Measurements from ENCODE around the gene GXYLT1.
"Not testable (repeated sequence)": the region's sequence is repeated elsewhere in the genome, so short reads cannot be mapped to it uniquely, and the experiment has no call there.

The GXYLT1 gene

DNA sequence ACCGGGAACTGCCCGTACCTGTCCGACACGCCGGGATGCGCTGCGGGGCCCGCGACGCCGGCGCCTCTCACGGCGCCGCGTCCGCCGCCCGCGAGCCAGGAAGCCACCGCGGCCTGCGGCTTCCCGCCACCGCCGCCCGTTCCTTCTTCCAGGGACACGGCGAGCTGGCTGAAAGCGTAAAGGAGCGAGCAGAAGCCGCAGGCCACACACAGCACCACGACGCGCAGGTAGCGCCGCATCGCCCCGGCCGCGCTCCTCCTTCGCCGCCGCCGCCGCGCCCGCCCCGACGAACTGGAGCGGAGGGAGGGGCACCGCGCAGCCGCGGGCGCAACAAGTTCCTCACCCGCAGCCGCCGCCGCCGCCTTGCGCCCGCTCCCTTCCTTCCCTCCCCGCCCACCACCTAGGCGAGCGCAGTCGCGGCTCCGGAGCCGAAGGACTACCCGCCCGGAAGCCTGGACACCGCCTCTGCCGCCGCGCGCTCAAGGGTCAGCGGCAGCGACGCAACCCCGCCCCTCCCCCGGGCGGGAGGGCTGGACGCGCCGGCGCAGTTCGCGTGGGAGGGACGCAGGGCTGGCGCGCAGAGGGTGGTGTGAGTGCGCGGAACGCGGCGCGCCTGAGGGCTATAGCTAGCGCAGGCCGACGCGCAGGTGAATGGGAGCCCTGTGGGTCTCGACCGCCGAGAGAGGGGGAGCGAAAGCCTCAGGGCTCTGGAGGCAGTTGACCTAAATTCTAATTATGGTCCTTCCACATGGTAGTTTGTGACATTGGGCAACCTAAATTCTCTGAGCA is at the start of gene GXYLT1:
GXYLT1 (minus strand) TSS at position 467 of the 789 bp plus-strand sequence; CDS start at position 239, 228 bp downstream.
- peak within 1 kb of the TSS; percentile 84 for H3K9ac ChIP-seq (ENCODE audit: low read depth, low read length)
- no peaks in the 10 kb centered on the region for H3K36me3 ChIP-seq (ENCODE audit: insufficient read depth, low read length)
- no peaks in the 10 kb centered on the region for H3K9me3 ChIP-seq (ENCODE audit: control insufficient read depth, insufficient read depth, low read length)
- peaks cover 8% of the 10 kb centered on the region for H3K4me1 ChIP-seq (ENCODE audit: insufficient read depth, low read length)

GRCh38 chr12:42192686-42193085 is 48.0 kb upstream of the GXYLT1 start:
- no peaks in the 10 kb centered on the region for H3K36me3 ChIP-seq (ENCODE audit: insufficient read depth, low read length)
- H3K4me1 ChIP-seq (ENCODE audit: insufficient read depth, low read length), result no peaks in the 10 kb centered on the region
- H3K9ac ChIP-seq (ENCODE audit: low read depth, low read length), result no peak overlapping the region
- H3K9me3 ChIP-seq (ENCODE audit: control insufficient read depth, insufficient read depth, low read length), result no peaks in the 10 kb centered on the region

DNA sequence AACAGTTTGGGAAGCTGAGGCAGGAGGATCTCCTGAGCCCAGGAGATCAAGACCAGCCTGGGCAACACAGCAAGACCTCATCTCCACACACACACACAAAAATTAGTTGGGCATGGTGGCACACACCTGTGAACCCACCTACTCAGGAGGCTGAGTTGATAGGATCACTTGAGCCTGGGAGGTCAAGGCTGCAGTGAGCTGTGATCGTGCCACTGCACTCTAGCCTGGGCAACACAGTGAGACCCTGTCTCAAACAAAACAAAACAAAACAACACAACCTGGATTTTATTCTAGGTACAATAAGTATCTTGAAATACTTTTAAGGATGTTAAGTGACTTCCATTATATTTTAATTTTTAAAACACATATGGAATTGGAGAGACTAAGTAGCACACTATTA is 47.6 kb upstream of the GXYLT1 start:
- H3K9ac ChIP-seq (ENCODE audit: low read depth, low read length), result no peak overlapping the region
- no peaks in the 10 kb centered on the region for H3K9me3 ChIP-seq (ENCODE audit: control insufficient read depth, insufficient read depth, low read length)
- no peaks in the 10 kb centered on the region for H3K4me1 ChIP-seq (ENCODE audit: insufficient read depth, low read length)
- no peaks in the 10 kb centered on the region for H3K36me3 ChIP-seq (ENCODE audit: insufficient read depth, low read length)

DNA sequence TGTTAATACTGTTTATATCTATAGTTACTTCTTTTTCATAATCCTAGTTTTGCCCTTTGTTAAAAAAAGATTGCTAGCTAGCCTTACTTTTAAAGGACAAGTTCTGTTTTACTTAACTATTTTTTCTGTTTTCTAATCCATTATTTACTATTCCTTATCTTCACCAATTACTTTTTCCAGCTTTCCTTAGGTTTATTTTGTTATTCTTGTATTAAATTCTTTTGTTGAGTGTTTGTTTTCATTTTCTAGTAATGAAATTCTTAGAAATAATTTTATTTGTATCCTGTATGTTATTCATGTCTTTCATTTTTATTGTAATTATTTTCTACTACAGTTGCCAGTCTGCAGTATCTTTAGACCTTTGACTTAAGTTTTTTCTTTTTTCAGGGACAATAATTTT is 45.7 kb upstream of the GXYLT1 start:
- Histone ChIP-seq H3K36me3 (ENCODE audit: insufficient read depth, low read length) (no peaks in the 10 kb centered on the region), H3K9me3 (ENCODE audit: control insufficient read depth, insufficient read depth, low read length) (no peaks in the 10 kb centered on the region), H3K4me1 (ENCODE audit: insufficient read depth, low read length) (no peaks in the 10 kb centered on the region), H3K9ac (ENCODE audit: low read depth, low read length) (no peak overlapping the region)

DNA sequence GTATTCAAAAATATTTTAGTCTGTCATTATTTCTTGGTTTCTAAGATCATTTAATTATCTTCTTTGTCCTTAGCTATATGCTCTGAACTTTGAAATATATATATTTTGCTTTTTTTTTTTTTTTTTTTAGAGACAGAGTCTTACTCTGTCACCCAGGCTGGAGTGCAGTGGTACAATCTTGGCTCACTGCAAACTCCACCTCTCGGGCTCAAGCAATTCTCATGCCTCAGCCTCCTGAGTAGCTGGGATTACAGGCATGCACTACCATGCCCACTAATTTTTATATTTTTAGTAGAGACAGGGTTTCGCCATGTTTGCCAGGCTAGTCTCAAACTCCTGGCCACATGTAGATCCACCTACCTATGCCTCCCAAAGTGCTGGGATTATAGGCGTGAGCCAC is 43.6 kb upstream of the GXYLT1 start:
- not testable (repeated sequence) for H3K9ac ChIP-seq (ENCODE audit: low read depth, low read length); H3K4me1 ChIP-seq (ENCODE audit: insufficient read depth, low read length); H3K9me3 ChIP-seq (ENCODE audit: control insufficient read depth, insufficient read depth, low read length); H3K36me3 ChIP-seq (ENCODE audit: insufficient read depth, low read length)

- no peaks in the 10 kb centered on the region for H3K9me3 ChIP-seq (ENCODE audit: control insufficient read depth, insufficient read depth, low read length)
- no peaks in the 10 kb centered on the region for H3K4me1 ChIP-seq (ENCODE audit: insufficient read depth, low read length)
- H3K9ac ChIP-seq (ENCODE audit: low read depth, low read length), result no peak overlapping the region
- H3K36me3 ChIP-seq (ENCODE audit: insufficient read depth, low read length), result no peaks in the 10 kb centered on the region
These were observed 43.1 kb upstream of the GXYLT1 start for GRCh38 chr12:42187799-42188198.

GRCh38 chr12:42186793-42187192 is 42.1 kb upstream of the GXYLT1 start:
- no peaks in the 10 kb centered on the region for H3K4me1 ChIP-seq (ENCODE audit: insufficient read depth, low read length)

DNA sequence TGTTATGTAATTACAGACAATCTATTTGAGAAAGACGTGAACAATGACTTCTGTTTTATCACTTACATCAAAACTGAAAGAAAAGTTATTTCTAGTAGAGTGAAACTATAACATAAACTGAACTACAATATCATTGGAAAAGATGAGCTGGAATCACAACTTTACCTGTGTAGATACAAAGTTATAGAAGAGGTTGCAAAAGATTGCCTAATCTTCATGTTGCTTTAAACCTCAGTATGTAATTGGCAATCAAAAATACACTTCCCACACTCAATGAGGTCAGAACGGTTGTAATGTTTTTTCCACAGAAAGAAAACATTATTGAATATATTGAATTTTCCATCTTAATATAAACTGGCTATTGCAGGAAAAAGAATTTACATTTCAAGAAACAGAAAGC is 37.7 kb upstream of the GXYLT1 start:
- Histone ChIP-seq H3K9me3 (ENCODE audit: control insufficient read depth, insufficient read depth, low read length) (no peaks in the 10 kb centered on the region), H3K9ac (ENCODE audit: low read depth, low read length) (no peak overlapping the region), H3K4me1 (ENCODE audit: insufficient read depth, low read length) (0 out of 2 replicates have a peak, but pooled peaks cover 5% of the 10 kb centered on the region), H3K36me3 (ENCODE audit: insufficient read depth, low read length) (no peaks in the 10 kb centered on the region)

More at GRCh38 chr12:42186793-42187192, 42.1 kb upstream of the GXYLT1 start:
- Histone ChIP-seq H3K36me3 (ENCODE audit: insufficient read depth, low read length) (no peaks in the 10 kb centered on the region), H3K9me3 (ENCODE audit: control insufficient read depth, insufficient read depth, low read length) (no peaks in the 10 kb centered on the region), H3K9ac (ENCODE audit: low read depth, low read length) (no peak overlapping the region)

DNA sequence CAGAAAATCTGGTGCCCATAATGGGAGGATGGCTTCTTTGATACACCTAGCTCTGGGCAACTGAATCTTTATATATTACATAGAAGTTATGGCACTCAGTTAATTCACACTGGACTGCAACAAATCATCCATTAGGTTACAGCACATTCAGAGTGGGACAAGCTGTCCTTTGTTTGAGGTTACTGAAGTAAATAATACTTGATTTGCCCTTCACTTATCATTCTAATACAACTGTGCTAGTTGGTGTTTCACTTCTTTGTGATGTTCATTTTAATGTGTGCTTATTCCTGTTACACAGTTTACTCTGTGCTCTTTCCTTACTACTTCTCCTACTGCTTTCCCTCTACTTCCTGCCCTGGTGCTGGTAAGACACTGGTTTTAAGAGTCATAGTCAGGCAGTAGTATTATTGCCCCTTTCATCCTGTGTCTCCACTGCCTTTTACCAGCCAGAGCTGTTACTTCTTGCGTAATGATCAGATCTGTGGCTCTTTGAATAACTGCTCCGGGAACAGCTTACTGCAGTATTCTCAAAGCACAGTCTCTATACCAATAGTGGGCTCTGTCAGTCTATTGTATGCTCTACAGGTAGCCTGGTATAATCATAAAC is 36.4 kb upstream of the GXYLT1 start:
- 0 out of 2 replicates have a peak, but pooled peaks cover 5% of the 10 kb centered on the region for H3K4me1 ChIP-seq (ENCODE audit: insufficient read depth, low read length)
- H3K9me3 ChIP-seq (ENCODE audit: control insufficient read depth, insufficient read depth, low read length), result no peaks in the 10 kb centered on the region
- H3K9ac ChIP-seq (ENCODE audit: low read depth, low read length), result no peak overlapping the region
- H3K36me3 ChIP-seq (ENCODE audit: insufficient read depth, low read length), result no peaks in the 10 kb centered on the region

GRCh38 chr12:42178101-42178500 is 33.4 kb upstream of the GXYLT1 start:
- H3K9ac ChIP-seq (ENCODE audit: low read depth, low read length), result no peak overlapping the region
- H3K9me3 ChIP-seq (ENCODE audit: control insufficient read depth, insufficient read depth, low read length), result no peaks in the 10 kb centered on the region
- H3K36me3 ChIP-seq (ENCODE audit: insufficient read depth, low read length), result no peaks in the 10 kb centered on the region
- 0 out of 2 replicates have a peak, but pooled peaks cover 5% of the 10 kb centered on the region for H3K4me1 ChIP-seq (ENCODE audit: insufficient read depth, low read length)

DNA sequence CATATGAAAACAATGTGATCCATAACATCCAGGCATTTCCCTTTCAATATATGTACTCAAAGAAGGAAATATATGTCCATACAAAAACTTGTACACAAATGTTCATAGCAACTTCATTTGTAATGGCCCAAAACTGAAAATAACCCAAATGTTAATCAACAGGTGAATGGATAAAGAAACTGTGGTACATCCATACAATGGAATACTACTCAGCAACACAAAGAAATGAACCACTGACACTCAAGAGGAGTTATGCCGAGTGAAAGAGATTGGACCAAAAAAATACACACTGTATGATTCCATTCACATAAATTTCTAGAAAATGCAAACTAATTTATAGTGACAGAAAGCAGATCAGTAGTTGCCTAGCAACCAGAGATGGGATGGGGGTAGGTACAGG is 30.3 kb upstream of the GXYLT1 start:
- H3K36me3 ChIP-seq (ENCODE audit: insufficient read depth, low read length), result no peaks in the 10 kb centered on the region
- no peak overlapping the region for H3K9ac ChIP-seq (ENCODE audit: low read depth, low read length)
- H3K4me1 ChIP-seq (ENCODE audit: insufficient read depth, low read length), result 0 out of 2 replicates have a peak, but pooled peaks cover 5% of the 10 kb centered on the region
- no peaks in the 10 kb centered on the region for H3K9me3 ChIP-seq (ENCODE audit: control insufficient read depth, insufficient read depth, low read length)

DNA sequence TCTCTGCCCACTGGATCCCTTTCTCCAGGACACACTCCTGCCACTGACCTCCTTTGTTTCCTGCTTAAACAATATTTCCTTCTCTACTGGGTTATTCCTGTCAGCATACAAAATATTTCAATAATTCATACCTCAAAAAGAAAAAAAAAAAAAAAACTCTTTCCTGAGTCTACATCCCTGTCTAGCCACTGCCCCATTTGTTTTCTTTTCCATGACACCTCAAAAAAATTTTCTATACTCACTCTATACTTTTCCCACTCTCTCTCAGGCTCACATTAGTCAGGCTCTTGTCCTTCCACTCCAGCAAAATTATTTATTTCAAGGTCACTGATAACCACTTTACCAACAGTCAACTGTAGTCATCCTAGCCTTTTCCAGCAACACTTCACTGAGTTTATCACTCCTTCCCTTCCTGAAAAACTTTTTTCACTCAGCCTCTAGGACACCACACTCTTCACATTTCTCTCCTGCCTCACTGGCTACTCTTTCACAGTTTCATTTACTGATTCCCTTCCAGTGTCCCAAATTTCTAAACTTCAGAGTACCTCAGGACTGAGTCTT is 29.4 kb upstream of the GXYLT1 start:
- Histone ChIP-seq H3K9ac (ENCODE audit: low read depth, low read length) (no peak overlapping the region), H3K9me3 (ENCODE audit: control insufficient read depth, insufficient read depth, low read length) (no peaks in the 10 kb centered on the region), H3K36me3 (ENCODE audit: insufficient read depth, low read length) (no peaks in the 10 kb centered on the region), H3K4me1 (ENCODE audit: insufficient read depth, low read length) (0 out of 2 replicates have a peak, but pooled peaks cover 5% of the 10 kb centered on the region)

GRCh38 chr12:42172441-42173210 is 28.0 kb upstream of the GXYLT1 start:
- Histone ChIP-seq H3K36me3 (ENCODE audit: insufficient read depth, low read length) (no peaks in the 10 kb centered on the region), H3K4me1 (ENCODE audit: insufficient read depth, low read length) (0 out of 2 replicates have a peak, but pooled peaks cover under 1% of the 10 kb centered on the region), H3K9ac (ENCODE audit: low read depth, low read length) (no peak overlapping the region), H3K9me3 (ENCODE audit: control insufficient read depth, insufficient read depth, low read length) (no peaks in the 10 kb centered on the region)

- H3K9me3 ChIP-seq (ENCODE audit: control insufficient read depth, insufficient read depth, low read length), result no peaks in the 10 kb centered on the region
- H3K36me3 ChIP-seq (ENCODE audit: insufficient read depth, low read length), result no peaks in the 10 kb centered on the region
- H3K9ac ChIP-seq (ENCODE audit: low read depth, low read length), result no peak overlapping the region
These were observed 23.0 kb upstream of the GXYLT1 start for GRCh38 chr12:42167711-42168110.

More at GRCh38 chr12:42167711-42168110, 23.0 kb upstream of the GXYLT1 start:
- H3K4me1 ChIP-seq (ENCODE audit: insufficient read depth, low read length), result no peaks in the 10 kb centered on the region
